Hepatic stellate cell (primary cell): ENCODE results near the gene MYOD1.

ENCODE experiments used
- DNase-seq: peaks from one replicate; pipeline ENCODE4 v3.0.0; 2011; ENCODE audit warnings: low spot score

Gene MYOD1

GRCh38 chr11:17771415-17771814, 52.0 kb downstream of the MYOD1 start:
- DNase-seq: no peak
